ENCODE data around the gene MYO9A.

Gene MYO9A

DNA sequence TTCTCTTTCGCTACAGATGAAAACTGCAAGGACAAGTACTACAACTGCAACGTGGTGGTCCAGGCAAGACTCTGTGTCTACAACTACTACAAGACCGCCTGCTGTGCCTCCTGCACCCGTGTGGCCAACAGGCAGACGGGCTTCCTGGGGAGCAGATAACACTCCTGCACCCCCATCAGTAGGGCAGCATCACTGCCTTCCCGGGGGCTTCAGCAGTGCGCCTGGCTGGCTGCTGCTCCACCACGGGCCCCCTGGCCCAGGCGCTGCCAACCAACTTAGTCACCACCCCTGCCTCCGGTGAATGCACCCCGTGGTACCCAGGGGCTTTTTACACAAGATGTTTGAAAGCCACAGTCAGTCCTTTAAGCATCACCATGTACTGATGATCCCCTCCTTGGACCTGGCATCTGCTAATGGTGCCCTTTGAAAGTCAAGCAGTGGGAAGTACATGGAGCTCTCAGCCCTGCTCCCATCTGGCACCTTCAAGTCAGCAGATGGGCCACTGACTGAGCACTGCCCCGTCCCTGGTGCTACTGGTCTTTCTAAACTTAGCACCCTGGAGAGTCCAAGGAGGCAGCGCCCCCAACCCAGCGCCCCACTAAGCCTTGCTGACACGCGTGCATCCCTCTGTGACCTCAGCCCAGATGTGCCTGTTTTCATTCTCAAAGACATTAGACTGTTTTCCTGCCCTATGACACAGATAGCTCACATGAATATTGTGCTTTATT, 340.6 kb downstream of the MYO9A start:
- DNase-seq, result no peak

DNA sequence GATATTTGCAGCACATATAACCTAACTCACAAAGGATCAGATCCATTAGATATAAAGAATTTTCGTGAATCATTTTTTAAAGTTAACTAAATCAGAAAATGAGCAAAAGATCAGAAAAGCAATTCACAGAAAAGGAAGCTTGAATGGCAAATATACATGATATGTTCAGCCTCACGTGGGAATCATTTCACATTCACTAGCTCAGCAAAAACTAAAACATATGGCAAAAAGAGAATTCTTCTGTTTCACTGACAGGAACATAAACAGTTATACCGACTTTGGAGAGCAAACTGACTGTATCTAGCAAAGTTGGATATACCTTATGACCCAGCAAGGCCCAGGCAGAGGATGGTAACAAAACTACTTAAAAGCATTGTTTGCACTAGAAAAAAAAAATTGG, 341.6 kb downstream of the MYO9A start:
- no peak for DNase-seq

DNA sequence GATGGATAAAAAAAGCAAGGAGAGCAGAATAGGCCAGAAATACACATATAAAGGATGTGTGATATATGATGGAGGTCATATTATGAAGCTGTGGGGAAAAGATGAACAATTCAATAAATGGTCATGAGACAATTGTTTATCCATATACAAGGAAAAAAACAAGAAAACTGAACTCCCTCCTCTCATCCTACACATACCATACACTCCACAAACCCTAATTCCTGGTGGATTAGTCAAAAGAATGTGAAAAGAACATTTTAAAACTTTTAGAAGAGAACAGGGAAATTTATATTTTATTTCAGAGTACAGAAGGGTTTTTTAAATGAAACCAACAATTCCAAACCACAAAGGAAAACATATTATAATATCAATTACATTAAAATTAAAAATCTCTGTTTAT, 342.1 kb downstream of the MYO9A start:
- DNase-seq, result no peak

DNA sequence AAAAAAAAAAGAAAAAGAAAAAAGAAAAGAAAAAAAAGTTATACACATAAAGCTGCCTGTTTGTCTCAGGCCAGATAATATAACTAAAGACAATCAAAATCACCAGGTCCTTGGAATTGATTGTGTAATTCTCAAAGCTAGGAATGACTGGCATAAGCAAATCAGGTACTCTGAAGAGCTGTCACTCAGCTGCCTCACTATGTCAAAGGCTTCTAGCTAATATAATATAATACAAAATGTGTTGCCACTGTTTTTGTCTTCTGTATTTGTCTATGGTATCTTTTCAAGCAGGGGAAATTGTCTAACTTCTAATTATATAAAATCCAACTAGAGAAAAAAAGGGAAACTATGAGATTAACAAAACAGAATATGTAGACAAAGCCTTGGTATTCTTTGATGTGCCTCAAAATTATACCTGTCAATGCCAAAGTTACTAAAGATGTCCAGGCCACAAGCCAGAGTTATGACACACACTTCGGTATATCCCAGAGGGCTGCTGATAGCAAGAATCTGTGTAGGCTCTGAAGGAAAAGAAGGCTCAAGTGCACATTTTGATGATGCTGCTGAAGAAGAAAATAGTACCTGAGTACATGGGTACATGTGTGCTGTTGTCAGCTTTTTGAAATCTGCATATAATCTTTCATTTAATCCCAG, 344.6 kb downstream of the MYO9A start:
- DNase-seq, result no peak

Measured in activated CD4-positive, alpha-beta T cell treated with anti-CD3 and anti-CD28 coated beads for 1 hour (primary cell).